CD4-positive, alpha-beta T cell treated with Interleukin-6 for 4 hours (primary cell): ENCODE results near the gene ECHS1.
A peak's percentile ranks its signal among the peaks of the same experiment; 100 is the strongest.

Experiments used
- DNase-seq: peaks from one replicate; pipeline ENCODE4 v3.0.0-alpha.2; 2020; ENCODE audit warnings: mixed read lengths

The ECHS1 gene

DNA sequence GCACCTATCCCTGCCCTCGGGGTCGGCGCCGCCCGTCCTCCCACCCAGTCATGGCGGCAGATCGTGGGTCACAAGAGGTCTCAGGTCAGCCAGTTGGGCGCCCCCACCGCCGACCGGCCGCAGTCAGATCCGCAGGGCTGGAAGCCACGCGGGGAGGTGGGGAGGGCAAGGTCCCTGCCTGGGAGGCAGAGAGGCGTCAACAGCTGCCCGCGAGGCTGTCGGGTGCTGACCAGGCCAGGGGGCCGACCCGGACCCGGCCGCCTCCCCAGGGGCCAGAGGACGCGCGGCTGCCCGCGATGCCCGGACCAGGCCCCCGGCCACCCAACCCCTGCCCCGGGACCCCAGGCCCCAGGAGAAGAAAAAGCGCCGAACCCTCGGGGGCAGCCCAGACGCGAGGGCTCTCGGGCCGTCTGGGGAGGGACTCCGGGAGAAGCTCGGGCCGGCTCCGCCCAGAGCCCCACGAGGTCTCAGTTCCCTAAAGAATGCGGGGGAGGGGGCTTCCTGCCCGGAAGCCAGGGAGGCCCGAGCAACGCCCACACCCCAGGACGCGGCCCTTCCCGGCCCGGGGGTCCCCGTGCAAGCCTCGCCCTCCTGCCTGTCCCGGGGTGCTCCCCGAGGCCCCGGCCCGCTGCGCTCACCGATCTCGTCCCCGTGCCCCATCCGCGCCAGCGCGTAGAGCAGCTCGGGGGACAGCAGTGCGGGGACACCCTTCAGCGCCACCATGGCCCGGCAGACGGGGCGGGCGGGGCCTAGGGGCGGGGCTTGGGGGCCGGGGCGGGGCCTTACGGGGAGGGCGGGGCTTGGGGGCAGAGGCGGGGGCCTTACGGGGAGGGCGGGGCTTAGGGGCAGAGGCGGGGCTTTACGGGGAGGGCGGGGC lies 15.6 kb downstream of the ECHS1 start, which contains the start of gene FUOM:
Gene FUOM, minus strand, starts transcription at position 735 of the 877 bp plus-strand sequence. Its CDS starts 12 bp downstream, at position 723.
- DNase-seq = peak; percentile 70

DNA sequence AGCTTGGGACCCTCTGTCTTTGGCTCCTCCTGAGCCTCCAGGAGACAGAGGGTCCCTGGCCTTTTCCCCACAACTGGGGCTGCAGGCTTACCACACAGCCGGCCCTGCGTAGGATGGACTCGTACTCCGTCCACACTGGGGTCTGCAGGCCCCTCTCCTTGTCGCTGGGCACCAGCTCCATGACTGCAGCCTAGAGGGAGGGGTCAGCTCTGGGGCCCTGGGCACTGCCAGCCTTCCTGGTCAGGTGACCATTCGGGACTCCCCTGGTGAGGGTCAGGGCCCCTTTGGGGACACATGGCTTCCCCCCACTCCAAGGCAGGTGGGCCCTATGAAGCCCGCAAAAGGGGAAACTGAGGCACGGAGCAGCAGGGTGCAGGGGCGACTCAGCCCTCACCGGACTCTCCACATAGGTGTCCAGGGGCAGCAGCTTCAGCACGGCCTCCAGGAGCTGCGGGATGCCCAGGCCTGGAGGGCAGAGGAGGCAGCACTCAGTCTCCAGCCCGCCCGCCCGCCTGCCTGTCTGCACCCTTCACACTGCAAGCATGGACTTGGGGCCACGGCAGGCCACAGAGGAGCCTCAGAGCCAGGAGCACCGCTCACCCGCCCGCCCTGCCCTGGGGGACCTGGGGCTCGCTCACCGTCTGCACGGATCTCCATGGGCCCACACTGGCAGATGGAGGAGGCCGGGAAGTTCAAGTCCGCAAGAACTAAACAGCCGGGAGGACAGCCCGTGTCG lies 16.4 kb downstream of the ECHS1 start:
- DNase-seq = no peak

- no peak for DNase-seq
Observed at GRCh38 chr10:133355991-133356390, 17.2 kb downstream of the ECHS1 start.

DNA sequence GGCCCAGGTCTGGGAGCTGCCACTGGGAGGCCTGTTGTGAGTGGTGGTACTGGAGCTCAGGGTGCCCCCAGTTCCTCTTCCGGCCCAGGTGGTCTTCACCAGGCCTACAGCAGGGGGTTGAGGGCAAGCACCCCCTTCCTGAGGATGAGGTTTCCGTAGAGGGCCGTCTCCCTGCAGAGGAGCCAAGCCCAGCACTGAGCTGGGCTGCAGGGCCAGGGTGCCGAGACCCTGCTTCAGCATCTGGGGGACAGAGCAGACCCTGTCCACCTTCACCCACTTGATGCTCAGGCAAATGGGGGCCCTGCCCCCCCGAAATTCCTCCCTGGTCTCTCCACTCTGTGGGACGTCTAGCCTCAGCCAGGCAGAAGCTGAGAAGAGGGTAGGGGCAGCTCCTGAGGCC lies 17.9 kb downstream of the ECHS1 start:
- no peak for DNase-seq

DNA sequence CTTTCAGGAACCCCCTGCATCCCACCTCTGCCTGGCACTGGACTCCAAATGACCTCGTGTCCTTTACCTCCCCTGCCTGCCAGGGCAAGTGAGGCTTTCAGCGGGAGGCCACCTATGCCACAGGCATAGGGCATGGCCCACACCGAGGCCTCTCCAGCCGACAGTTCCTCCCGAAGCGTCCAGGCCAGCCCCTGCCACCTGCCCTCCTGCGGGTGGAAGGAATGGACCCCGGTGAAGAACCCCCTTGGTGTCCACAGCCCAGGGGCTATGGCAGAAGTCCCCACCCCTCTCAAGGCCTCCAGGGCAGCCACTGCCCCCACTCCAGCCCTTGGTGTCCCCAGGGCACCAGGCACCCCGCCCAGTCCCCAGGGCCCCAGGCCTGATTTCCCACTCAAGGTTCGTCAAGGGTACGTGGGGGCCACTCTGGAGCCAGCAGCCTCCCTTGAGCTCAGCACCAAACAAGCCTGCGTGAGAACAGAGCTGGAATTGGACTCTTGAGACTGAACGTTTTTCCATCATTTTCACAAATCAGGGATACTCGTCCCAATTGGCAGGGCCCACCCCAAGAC lies 18.4 kb downstream of the ECHS1 start:
- DNase-seq = no peak

DNA sequence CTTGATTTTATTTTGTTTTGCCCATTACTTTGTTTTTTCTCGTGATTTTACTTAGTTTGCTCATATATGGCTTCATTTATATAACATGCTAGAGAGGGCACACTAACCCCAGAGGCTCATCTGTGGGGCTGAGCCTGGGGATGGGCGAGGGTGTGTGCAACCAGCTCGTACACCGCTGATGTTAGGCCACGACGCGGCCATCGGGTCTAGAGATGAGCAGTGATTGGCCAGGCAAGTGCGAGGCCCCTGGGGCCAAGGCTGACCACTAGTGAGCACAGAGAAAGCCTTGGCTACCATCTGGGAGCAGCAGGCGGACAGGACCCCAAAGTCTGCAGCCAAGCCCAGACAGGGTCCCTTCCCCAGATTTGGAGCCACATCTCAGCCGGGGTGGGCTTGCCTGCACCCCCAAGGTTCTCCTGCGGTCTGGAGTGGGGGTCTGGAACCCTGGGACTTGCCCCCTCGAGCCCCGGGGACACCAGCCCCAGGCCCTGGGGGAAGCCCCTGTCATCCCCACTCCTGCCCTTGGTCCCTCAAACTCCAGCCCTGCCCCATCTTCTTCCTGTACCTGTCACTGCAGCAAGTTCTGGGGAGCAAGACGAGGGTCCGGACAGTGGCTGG lies 19.1 kb downstream of the ECHS1 start:
- DNase-seq = no peak

- no peak for DNase-seq
Observed at GRCh38 chr10:133353202-133353959, 19.8 kb downstream of the ECHS1 start.

DNA sequence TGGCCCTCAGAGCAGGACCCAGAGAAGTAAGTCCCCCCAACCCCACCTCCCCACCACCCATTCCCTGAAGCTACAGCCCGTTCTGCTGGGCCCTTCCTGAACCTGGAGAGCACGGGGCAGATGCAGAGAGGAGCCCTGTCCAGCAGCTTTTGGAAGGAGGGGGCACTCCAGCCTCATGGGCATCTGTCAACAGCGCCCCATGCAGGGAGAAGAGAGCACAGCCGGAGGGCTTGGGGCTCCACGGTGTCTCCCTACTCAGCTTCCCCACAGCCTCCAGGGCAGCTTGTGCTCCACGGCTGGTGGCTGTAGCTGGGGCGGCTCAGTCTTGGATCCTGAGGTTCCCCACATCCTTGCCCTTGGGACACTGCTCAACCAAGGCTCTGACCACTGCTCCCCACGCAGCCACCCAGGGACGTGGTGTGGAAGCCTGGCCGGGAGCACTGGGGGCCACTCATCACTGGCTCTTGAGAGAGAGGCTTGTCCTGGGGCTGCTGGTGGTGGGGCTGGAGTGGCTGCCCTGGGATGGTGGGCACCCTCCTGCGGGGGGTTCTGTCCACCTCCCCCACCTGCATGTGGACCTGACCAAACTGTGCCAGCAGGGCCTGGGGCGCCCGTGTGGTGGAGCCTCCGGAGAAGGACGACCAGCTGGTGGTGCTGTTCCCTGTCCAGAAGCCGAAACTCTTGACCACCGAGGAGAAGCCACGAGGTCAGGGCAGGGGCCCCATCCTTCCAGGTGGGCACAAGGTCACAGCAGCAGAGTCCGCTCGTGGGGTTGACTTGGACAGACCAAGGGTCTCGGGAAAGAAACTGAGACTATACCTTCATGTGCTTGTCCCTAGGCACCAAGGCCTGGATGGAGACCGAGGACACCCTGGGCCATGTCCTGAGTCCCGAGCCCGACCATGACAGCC lies 21.5 kb downstream of the ECHS1 start:
- DNase-seq = no peak

GRCh38 chr10:133350950-133351329 lies 22.2 kb downstream of the ECHS1 start:
- no peak for DNase-seq

DNA sequence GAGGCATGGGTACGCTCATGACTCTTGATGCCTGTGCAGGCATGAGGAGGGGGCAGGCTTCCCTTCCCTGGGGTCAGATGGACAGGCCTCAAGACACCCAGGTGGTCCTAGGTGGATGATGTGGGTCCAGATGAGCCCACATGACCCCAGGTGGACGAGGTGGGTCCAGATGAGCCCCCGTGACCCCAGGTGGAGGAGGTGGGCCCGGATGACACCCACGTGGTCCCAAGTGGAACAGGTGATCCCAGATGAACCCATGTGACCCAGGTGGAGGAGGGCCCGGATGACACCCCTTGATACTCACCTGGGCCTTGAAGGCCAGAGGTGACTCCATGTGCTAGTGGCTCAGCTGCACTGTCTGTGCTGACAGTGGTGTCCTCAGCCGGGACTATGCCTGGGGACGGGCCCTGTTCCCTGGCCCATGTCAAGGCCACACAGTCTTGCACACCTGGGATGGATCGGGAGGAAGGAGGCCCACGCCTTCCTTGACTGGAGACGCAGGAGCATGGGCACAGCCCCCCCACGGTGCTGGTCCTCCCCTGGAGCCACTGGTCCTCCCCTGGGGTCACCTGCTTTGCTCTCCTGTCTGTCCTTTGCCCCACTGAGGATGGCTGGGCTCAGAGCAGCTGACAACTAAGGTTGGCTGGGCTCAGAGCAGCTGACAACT lies 22.7 kb downstream of the ECHS1 start:
- no peak for DNase-seq

GRCh38 chr10:133349577-133350011 lies 23.6 kb downstream of the ECHS1 start:
- DNase-seq = no peak

DNA sequence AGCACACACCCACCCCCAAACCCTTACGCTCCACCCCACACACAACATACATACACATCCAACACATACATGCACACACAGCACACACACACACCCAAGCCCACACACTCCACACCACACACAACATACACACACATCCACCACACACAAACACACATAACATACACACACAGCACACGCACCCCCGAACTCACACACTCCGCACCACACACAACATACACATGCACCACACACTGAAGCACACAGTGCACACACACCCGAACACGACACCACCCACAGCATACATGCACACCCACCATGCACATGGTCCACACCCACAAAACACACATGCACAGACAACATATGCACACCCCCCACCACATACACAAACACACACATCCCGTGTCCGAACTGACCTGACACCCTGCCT lies 24.0 kb downstream of the ECHS1 start:
- no peak for DNase-seq

DNA sequence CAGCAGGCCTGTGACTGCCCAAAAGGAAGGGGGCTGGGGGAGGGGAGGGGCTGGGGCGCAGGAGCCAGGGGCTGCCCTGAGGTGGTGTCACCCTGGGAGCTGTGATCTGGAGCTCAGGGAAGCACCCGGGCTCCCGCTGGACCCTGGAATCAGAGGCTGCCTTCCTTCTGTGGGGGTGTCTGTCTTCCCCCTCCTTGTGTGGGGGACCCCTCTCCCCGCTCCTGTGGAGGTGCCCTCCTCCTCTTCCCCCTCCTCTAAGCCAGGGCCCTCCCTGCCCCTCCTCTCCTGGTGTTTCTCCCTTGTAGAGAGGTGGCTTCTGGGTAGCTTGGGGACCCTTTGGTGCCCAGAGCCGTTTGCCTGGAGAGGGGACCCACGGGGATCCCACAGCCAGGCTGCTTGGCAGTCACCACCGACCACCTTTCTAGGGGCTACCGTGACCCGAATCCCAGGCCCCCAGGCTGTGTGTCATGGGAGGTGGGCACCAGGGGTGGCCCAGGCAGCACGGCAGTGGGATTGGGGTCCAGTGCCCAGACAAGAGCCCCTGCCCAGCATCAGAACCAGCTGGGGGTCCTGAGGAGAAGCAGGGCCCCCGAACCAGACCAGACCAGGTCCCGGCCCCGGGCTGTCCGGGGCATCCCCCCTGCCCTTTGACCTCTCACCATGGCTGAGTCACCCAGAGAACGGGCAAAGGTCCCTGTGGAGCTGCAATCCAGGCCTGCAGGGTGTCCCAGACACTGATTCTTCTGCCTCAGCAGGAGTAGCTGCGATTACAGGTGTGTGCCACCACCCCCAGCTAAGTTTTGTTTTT lies 25.2 kb downstream of the ECHS1 start:
- DNase-seq = no peak

- no peak for DNase-seq
Observed at GRCh38 chr10:133346413-133346812, 26.7 kb downstream of the ECHS1 start.

DNA sequence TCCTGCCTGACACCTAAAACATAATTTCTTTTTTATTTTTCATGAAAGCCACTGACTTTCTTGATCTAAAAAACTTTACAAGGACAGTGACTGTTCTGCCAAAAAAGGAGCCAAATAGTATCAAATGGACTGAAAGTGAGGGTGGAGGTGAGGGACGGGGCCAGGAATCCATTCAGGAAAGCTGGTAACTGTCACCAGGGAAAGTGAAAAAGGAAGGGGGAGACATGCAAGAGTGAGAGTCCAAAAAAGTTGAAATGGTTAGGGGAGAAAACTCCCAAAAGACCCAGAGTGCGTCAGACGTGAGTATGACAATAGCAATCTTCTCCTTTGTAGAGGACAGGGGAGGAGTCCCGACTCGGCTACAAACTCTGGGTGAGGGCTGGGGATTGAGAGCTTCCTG lies 28.9 kb downstream of the ECHS1 start:
- no peak for DNase-seq

- DNase-seq = no peak
Observed at GRCh38 chr10:133343558-133343957, 29.6 kb downstream of the ECHS1 start.

DNA sequence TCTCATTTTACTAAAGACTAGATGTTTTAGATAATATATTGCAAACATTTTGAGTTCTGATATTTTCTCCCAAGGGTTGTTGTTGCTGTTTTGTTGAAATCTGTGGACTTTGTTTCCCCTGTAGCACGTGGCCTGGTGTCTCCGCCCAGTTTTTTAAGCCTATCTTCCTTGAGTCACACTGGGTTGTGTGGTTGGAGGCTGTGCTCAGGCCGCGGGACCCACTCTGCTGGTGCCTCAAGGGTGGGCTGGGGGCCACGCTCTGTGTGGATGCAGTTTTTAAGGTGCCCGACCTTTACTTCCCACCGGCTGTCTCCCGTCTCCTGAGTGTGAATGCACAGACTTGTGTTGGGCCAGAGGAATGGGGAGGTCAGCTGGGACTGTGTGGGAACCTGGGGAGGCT lies 30.2 kb downstream of the ECHS1 start:
- DNase-seq = no peak

DNA sequence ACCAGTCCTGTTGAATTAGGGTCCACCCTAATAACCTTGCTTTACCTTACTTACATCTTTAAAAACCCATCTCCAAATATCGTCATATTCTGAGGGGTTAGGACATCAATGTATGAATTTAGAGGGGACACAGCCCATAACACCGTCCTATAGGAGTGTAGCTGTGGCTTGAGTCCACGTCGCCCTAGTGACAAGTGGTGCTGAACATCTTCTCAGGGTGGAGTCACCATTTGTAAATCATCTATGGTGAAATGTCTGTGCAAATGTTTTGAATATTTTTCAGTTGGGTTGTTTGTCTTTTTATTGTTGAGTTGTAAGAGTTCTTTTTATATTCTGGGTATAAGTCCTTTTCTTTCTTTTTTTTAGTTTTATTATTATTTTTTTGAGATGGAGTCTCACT lies 31.2 kb downstream of the ECHS1 start:
- no peak for DNase-seq

- DNase-seq = no peak
Observed at GRCh38 chr10:133339708-133340380, 33.3 kb downstream of the ECHS1 start.
